HTERT RPE-1 (cell line): ENCODE data around the gene S100A5.

Experiments
- in situ Hi-C: fragments of 300-500 bp; cut with MboI; formaldehyde crosslinking; loops from 4 replicates; pipeline ENCODE4 v1.14.3; 2020; ENCODE audit warnings: low sequenced_read_pairs

S100A5 gene

GRCh38 chr1:153548722-153549688, 8.3 kb upstream of the S100A5 start, which contains the start of gene S100A3:
Gene S100A3 (minus strand): TSS chr1:153549258. CDS start chr1:153548485, 773 bp downstream.
- in situ Hi-C loops = no loop called here

GRCh38 chr1:153547560-153548551, 7.1 kb upstream of the S100A5 start:
- in situ Hi-C loops = no loop called here

- in situ Hi-C loops = no loop called here
Measured at GRCh38 chr1:153546796-153547559, 6.2 kb upstream of the S100A5 start.

- in situ Hi-C loops = no loop called here
Measured at GRCh38 chr1:153546371-153546770, 5.6 kb upstream of the S100A5 start.

- in situ Hi-C loops = no loop called here
Measured at GRCh38 chr1:153545067-153546055, 4.6 kb upstream of the S100A5 start, which contains the start of gene S100A4. Gene S100A4 (minus strand): TSS chr1:153545806. CDS start chr1:153544794, 1,012 bp downstream.

GRCh38 chr1:153544453-153545066, 3.8 kb upstream of the S100A5 start:
- in situ Hi-C loops = no loop called here

- in situ Hi-C loops = no loop called here
Measured at GRCh38 chr1:153543736-153544135, 3.0 kb upstream of the S100A5 start.

GRCh38 chr1:153542956-153543711, 2.4 kb upstream of the S100A5 start:
- in situ Hi-C loops = no loop called here

GRCh38 chr1:153541641-153542590, 1.2 kb upstream of the S100A5 start:
- in situ Hi-C loops = no loop called here

GRCh38 chr1:153539395-153540093, 1.2 kb downstream of the S100A5 start:
- in situ Hi-C loops = no loop called here

- in situ Hi-C loops = no loop called here
Measured at GRCh38 chr1:153538315-153538821, 2.4 kb downstream of the S100A5 start.

GRCh38 chr1:153537376-153537730, 3.4 kb downstream of the S100A5 start:
- in situ Hi-C loops = no loop called here

- in situ Hi-C loops = no loop called here
Measured at GRCh38 chr1:153536671-153537375, 3.9 kb downstream of the S100A5 start.

GRCh38 chr1:153536012-153536670, 4.6 kb downstream of the S100A5 start:
- in situ Hi-C loops = no loop called here
